ENCODE measurements around the gene USP38. TPM values are rescaled to one million over a fixed set of nuclear protein-coding genes. Genes with fewer than 3 reads are reported as not detected.

USP38 gene
- polyA plus RNA-seq, 3 donors: 7.3 to 19.3 (median 12.4) TPM

DNA sequence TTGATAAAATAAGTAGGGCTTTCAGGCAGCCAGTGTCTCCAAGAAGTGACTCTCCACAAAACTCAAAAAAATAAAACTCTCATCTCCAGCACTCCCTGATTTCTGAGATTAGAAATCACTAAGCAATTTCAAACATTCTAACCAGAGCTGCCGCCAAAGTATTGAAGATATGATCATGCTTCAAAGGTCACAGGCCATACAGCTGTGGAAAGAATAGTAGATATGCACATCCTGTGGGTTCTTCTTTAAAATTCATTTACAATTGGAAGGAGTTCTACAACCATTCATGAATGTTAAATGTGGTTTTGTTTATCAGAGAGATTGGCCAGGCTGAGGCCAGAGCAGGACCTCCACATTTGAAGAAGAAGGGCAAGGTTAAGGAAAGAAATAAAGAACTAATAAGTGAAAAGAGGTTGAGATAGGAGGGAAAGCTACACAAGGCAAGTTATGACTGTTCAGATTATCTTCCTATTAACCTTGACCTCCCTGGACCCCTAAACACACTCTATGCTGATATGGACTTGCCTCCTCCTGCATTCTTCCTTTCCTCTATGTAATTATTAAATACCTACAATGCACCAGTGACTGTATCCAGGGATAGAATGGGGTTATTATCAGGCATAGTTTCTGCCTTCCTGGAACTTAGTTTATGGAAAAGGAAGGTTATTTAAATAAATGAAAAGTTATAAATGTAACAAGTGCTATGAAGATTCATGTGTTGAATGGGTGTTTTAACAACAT, 56.4 kb downstream of the USP38 start:
- no peak for DNase-seq
- intact Hi-C loops (cut with micrococcal nuclease): no loop called here
- Histone ChIP-seq H2AFZ (ENCODE audit: insufficient read depth, low read depth, low read length, poor library complexity, severe bottlenecking) (no peak overlapping the region), H3K4me2 (replicated peaks; ENCODE audit: extremely low read depth, low read length, poor library complexity, severe bottlenecking) (no peak overlapping the region), H3K9me3 (replicated peaks in 1 of 2; ENCODE audit: control insufficient read depth in 1 of 2, insufficient read depth in 1 of 2, low read length in 2 of 2) (no peaks in the 10 kb centered on the region), H3K4me3 (replicated peaks in 1 of 3; ENCODE audit: low read depth in 2 of 3, low read length in 3 of 3) (no peak overlapping the region), H3K79me2 (ENCODE audit: insufficient read depth, low read length) (no peaks in the 10 kb centered on the region), H3K27ac (ENCODE audit: low read depth in 1 of 2, low read length in 2 of 2) (no peak overlapping the region), H3K36me3 (replicated peaks in 1 of 2; ENCODE audit: control insufficient read depth in 1 of 2, insufficient read depth in 2 of 2, low read length in 2 of 2) (no peaks in the 10 kb centered on the region), H3K27me3 (ENCODE audit: control insufficient read depth in 2 of 2, insufficient read depth in 2 of 2, low read length in 2 of 2) (no peaks in the 10 kb centered on the region), H4K20me1 (ENCODE audit: insufficient read depth, low read length) (no peaks in the 10 kb centered on the region), H3K4me1 (ENCODE audit: control insufficient read depth in 1 of 2, insufficient read depth in 2 of 2, low read length in 2 of 2) (no peaks in the 10 kb centered on the region), H3K9ac (ENCODE audit: insufficient read depth, low read length, poor library complexity, severe bottlenecking) (no peak overlapping the region)
- H3K27me3 Mint-ChIP-seq (ENCODE audit: low read depth in 3 of 3): no peaks in the 10 kb centered on the region
- H3K9me3 Mint-ChIP-seq: peaks cover 0 to 9% (median 3%) of the 10 kb centered on the region in 7 donors
- no peak overlapping the region for H3K27ac Mint-ChIP-seq
- no peak overlapping the region for H3K4me3 Mint-ChIP-seq
- WGBS (ENCODE audit: insufficient coverage): no CpG with 5 or more reads among the region's 1 CpG
- no peaks in the 10 kb centered on the region for H3K4me1 Mint-ChIP-seq
- H3K36me3 Mint-ChIP-seq: no peaks in the 10 kb centered on the region
- TF ChIP-seq, protein P1, sequence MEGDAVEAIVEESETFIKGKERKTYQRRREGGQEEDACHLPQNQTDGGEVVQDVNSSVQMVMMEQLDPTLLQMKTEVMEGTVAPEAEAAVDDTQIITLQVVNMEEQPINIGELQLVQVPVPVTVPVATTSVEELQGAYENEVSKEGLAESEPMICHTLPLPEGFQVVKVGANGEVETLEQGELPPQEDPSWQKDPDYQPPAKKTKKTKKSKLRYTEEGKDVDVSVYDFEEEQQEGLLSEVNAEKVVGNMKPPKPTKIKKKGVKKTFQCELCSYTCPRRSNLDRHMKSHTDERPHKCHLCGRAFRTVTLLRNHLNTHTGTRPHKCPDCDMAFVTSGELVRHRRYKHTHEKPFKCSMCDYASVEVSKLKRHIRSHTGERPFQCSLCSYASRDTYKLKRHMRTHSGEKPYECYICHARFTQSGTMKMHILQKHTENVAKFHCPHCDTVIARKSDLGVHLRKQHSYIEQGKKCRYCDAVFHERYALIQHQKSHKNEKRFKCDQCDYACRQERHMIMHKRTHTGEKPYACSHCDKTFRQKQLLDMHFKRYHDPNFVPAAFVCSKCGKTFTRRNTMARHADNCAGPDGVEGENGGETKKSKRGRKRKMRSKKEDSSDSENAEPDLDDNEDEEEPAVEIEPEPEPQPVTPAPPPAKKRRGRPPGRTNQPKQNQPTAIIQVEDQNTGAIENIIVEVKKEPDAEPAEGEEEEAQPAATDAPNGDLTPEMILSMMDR (IDR thresholded peaks at IDR 0.05): no peak

DNA sequence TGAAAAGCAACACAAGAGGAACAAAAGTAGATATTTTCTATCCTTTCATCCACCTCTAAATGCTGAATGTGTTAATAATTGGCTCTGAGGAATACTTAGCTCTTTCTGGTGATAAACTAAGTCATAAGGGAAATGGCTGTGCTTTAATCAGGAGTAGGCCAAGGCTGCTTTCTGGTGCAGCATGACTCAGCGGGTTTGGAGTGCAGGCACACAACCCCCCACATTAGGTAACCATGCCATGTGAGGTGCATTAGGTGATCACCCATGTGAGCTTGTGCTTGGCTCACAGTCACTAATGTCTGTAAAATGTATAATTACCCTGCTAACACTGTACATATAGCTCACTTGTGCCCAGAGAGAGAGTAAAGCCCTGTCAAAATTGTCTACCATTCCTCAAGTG, 57.2 kb downstream of the USP38 start:
- no peak overlapping the region for H3K4me2 ChIP-seq (replicated peaks; ENCODE audit: extremely low read depth, low read length, poor library complexity, severe bottlenecking)
- H3K9ac ChIP-seq (ENCODE audit: insufficient read depth, low read length, poor library complexity, severe bottlenecking): no peak overlapping the region
- no peak overlapping the region for H3K4me3 ChIP-seq (replicated peaks in 1 of 3; ENCODE audit: low read depth in 2 of 3, low read length in 3 of 3)
- Mint-ChIP-seq H3K4me3 (no peak overlapping the region), H3K4me1 (no peaks in the 10 kb centered on the region), H3K27ac (no peak overlapping the region), H3K27me3 (ENCODE audit: low read depth in 3 of 3) (no peaks in the 10 kb centered on the region), H3K9me3 (peaks cover 0 to 9% (median 5%) of the 10 kb centered on the region in 7 donors), H3K36me3 (no peaks in the 10 kb centered on the region)
- TF ChIP-seq, protein P1 (IDR thresholded peaks at IDR 0.05): no peak
- H3K36me3 ChIP-seq (replicated peaks in 1 of 2; ENCODE audit: control insufficient read depth in 1 of 2, insufficient read depth in 2 of 2, low read length in 2 of 2): no peaks in the 10 kb centered on the region
- H2AFZ ChIP-seq (ENCODE audit: insufficient read depth, low read depth, low read length, poor library complexity, severe bottlenecking): no peak overlapping the region
- H3K9me3 ChIP-seq (replicated peaks in 1 of 2; ENCODE audit: control insufficient read depth in 1 of 2, insufficient read depth in 1 of 2, low read length in 2 of 2): no peaks in the 10 kb centered on the region
- no peaks in the 10 kb centered on the region for H3K4me1 ChIP-seq (ENCODE audit: control insufficient read depth in 1 of 2, insufficient read depth in 2 of 2, low read length in 2 of 2)
- intact Hi-C loops (cut with micrococcal nuclease): no loop called here
- no peak for DNase-seq
- no CpG with 5 or more reads among the region's 1 CpG for WGBS (ENCODE audit: insufficient coverage)
- no peaks in the 10 kb centered on the region for H3K27me3 ChIP-seq (ENCODE audit: control insufficient read depth in 2 of 2, insufficient read depth in 2 of 2, low read length in 2 of 2)
- H3K27ac ChIP-seq (ENCODE audit: low read depth in 1 of 2, low read length in 2 of 2): no peak overlapping the region
- H4K20me1 ChIP-seq (ENCODE audit: insufficient read depth, low read length): no peaks in the 10 kb centered on the region
- no peaks in the 10 kb centered on the region for H3K79me2 ChIP-seq (ENCODE audit: insufficient read depth, low read length)

Measured in CD14-positive monocyte (primary cell).